ENCODE measurements around the gene TRIP12.

DNA sequence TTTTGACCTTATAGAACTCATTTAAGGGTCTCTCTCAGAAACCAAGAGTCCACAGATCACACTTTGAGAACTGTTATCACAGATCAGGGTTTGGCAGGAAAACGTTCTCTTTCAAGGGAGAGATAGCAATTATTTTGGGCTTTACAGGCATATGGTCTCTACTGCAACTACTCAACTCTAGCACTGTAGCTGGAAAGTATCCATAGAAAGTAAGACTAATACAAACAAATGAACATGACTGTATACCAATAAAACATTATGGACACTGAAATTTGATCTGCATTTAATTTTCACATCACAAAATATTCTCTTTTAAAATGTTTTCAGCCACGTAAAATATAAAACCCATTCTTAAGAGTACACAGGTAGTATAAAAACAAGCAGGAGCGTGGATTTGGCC is 100.5 kb downstream of the TRIP12 start:
- no peak for TF ChIP-seq POLR2A (IDR thresholded peaks at IDR 0.05; ENCODE audit: low read depth, low read length)
- TF ChIP-seq EZH2 (IDR thresholded peaks at IDR 0.05; ENCODE audit: borderline replicate concordance, low read depth, low read length, severe bottlenecking) = no peak
